ENCODE data around the gene VWCE.

VWCE gene

DNA sequence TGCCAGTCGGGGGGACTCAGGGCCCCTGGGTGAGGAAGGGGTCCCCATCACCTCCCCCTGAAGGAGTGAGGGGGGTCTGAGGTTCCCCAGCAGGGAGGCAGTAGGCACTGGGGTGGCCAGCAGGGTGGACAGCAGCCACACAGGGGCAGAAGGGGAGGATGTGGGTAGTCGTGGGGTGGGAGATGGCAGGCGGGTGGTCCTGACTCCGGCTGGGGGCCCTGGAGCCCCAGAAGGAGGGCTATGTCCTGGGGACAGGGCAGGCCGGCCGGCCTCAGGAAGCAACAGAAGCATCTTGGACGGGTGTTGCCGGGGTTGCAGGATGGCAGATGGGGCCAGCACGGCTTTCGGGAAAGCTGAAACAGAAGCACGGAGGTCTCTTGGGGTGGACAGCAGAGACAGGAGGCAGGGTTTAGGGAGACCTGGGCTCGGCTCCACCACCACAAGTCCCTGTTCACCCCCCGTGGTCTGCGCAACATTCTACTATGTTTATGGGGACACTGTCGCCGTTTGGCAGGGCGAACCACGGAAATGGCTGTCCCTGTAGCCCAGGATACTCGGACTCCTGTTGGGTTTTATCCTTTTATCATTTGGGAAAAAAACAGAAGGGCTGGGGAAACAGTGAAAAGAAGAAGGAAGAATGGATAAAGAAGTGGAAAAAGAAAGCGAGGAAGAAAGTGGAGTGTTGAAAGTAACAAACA, 14.1 kb downstream of the VWCE start:
- no peak for DNase-seq (ENCODE audit: low spot score)

GRCh38 chr11:61279934-61280659, 15.0 kb downstream of the VWCE start:
- no peak for DNase-seq (ENCODE audit: low spot score)

DNA sequence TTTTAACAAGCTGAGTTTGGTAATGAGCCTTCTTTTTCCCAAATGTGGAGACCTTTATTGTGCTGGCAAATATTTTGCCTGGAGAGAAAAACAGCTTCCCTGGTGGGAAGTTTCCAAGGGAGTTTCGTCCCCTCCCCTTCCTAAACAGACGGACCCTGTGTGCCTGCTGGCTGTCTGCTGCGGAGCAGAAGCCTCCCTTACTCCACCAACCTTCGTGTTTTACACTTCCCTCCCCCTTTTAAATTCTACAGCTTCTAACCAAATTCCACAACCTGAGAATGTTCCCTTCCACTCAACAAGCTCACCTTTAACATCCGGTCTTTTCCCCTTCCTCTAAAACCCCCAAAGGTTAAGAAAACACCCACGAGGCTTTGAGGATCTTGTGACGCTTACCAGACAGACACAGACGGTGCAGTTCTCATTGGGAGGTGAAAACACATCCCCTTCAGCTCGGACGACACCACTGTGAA, 17.1 kb downstream of the VWCE start:
- DNase-seq (ENCODE audit: low spot score) = no peak

DNA sequence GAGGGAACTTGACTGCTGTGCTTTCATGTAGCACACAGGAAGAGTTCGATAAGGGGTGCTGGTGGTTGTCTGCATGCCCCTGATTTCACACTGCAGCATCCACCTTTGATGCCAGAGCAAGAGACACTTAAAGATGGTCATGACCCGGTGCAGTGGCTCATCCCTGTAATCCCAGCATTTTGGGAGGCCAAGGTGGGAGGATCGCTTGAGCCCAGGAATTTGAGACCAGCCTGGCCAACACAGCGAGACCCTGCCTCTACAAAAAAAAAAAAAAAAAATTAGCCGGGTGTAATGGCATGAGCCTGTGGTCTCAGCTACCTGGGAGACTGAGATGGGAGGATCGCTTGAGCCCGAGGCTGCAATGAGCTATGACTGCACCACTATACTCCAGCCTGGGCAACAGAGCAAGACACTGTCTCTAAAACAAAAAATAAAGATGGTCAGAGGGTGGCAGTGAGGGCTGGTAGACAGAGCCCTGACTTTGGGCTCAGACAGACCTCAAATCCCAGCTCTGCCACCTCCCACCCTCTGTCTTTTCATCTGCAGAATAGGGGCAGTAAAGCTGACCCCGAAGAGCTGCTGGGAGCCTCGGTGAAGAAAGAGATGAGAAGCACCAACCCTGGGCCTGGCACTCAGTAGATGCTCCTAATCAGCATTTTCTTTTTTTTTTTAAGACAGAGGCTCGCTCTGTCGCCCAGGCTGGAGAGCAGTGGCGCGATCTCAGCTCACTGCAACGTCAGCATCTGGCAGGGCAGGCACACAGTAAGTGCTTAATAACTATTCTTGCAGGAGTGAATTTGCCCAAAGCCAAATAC, 17.7 kb downstream of the VWCE start:
- DNase-seq (ENCODE audit: low spot score) = no peak

DNA sequence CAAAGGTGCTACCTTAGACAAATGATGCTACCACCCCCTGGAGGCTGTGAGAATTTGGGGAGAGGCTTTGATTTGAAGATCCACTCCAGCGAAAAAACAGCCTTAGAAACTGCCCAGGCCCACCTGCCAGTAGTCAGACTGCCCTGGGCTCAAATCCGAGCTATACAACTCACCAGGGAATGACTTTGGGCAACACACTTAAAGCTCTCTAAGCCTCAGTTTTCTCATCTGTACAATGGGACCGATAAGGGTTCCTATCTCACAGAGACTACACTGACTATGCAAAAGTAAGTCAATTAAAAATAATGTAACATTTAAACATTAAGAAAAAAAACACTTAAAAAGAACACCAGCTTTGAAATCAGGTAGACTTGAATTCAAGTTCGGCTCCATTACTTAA, 19.9 kb downstream of the VWCE start:
- DNase-seq (ENCODE audit: low spot score) = no peak

GRCh38 chr11:61274084-61274483, 21.0 kb downstream of the VWCE start:
- DNase-seq (ENCODE audit: low spot score) = no peak

GRCh38 chr11:61273178-61274078, 21.7 kb downstream of the VWCE start:
- DNase-seq (ENCODE audit: low spot score) = no peak

DNA sequence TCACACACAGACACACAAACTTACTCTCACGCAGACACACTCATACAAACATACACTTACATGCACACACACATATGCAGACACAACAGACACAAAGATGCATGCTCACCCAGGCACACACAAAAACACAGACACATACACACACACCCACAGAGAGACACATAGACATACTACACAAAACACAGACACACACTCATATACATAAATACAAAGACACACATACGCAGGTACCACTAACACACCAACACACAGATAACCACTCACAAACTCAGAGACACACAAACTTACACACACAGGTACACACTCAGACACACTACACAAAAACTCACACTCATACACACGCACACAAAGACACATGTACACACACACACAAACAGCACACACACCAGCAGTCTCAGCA, 22.4 kb downstream of the VWCE start:
- DNase-seq (ENCODE audit: low spot score) = no peak

- no peak for DNase-seq (ENCODE audit: low spot score)
Measured at GRCh38 chr11:61270354-61271076, 24.6 kb downstream of the VWCE start.

DNA sequence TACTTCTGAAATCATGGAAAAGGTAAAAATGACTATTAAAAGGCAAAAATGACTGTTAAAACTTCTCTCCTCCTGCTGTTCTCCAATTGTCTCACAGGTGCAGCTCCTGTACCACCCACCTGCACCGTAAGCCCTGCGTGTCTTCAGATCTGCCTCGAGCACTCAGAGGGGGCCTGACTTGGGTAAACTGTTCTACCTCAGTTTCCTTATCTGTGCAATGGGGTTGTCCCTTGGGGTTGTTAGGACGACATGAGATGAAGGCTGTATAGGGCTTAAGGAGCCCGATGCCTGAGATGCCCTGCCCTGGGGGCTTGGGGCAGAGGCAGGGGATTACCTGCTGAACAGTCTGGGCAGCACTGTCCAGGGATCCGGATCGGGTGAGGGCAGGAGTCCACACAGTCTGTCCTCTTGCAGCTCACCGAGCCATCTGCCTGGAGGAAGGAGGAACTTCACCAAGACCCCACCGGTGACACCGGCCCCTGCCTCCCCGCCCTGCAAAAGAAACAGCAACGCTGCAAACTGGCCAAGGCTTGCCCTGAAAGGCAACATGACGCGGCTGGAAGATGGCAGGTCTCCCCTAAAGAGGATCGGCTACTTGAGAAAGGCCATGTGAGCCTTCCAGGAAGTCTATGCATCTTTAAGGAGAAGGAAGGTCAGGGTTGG, 26.4 kb downstream of the VWCE start:
- no peak for DNase-seq (ENCODE audit: low spot score)

GRCh38 chr11:61267437-61267841, 27.7 kb downstream of the VWCE start:
- no peak for DNase-seq (ENCODE audit: low spot score)

DNA sequence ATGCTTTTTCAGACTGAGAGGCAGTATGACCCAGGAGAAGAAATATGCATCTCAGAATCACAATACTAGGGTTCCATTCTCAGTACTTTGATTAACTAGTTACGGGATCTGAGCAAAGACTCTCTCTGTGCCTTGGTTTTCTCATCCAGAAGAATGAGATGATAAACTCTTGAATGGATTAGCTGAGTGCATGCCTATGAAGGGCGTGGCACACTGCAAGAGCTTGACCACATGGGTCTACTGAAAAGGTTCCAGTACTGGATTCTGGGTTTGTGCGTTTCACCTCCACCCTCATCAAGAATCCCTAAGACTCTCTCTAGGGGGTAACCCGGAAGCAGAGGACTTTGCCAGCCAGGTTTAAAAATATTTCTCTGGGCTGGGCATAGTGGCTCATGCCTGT, 28.5 kb downstream of the VWCE start:
- DNase-seq (ENCODE audit: low spot score) = no peak

DNA sequence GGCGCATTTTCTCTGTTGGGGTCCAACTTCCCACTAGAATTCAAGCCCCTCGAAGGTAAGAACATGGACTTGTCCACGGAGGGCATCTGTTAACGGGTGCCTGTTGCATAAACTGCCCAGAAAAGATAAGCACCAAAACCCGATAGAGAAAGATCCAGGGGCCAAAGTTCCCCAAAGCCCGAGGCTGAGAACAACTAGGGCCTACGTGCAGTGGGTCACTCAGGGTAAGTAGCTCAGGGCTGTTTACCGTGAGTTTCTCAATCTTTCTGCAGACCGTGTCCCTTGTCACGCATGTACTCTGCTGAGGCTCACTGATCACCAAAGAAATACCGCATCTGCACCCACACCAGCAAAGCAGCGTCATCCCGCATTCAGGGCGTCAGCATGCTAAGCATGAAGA, 29.8 kb downstream of the VWCE start:
- DNase-seq (ENCODE audit: low spot score) = no peak

DNA sequence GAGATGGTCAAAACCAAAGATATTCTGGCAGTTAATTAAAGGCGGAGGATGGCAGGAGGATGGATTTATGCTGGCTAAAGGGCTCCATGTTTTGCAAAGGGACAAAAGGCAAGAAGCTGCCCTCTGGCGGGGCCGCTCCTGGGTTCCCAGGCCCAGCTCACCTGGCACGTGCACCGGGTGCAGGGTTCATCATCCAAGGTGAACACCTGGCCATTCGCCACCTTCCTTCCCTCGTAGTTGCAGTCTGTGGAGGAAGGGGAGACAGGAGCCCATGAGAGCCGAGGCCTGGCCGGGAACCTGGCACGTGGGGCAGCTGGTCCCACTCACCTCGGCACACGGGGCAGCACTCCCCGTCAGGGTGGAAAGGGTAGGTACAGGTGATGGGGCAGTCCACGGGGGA, 30.3 kb downstream of the VWCE start:
- no peak for DNase-seq (ENCODE audit: low spot score)

DNA sequence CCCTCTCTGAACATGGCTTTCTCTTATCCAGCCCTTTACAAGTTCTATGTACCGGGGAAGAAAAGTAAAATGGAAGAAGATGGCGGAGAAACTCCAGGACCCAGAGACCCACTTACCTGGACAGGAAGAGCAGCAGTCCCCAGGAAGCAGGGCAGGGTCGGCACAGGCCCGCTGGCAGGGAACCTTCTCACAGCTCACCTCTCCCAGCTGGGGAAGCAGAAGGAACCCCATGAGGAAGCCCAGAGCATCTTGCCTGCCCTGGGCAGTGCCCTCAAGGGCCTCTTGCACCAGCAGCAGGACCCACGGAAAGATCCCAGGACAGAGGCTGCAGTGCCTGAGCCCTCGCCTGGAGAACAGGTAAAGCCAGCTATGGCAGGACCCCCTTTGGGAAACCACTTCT, 30.7 kb downstream of the VWCE start:
- no peak for DNase-seq (ENCODE audit: low spot score)

GRCh38 chr11:61259363-61259762, 35.8 kb downstream of the VWCE start:
- DNase-seq (ENCODE audit: low spot score) = no peak

DNA sequence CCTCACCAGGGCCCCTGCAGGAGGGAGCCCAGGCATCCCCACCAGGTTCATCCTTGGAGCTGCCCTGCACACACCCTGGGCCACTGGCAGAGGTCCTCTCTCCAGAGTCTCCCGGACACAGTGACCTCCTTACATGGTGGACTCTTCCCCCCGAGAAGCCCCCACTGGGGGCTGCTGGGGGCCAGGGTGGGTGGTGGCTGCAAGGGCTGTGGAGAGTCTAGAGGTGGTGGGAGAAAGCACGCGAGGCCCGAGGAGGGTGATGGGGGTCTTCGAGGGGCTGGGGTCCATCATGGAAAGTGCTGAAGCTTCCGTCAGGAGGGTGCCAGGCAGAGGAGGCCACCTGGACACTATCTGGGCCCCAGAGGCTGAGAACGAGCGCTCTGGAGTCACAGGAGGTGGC, 36.6 kb downstream of the VWCE start:
- DNase-seq (ENCODE audit: low spot score) = no peak

GRCh38 chr11:61256710-61257482, 38.2 kb downstream of the VWCE start:
- DNase-seq (ENCODE audit: low spot score) = no peak

GRCh38 chr11:61254403-61255025, 40.6 kb downstream of the VWCE start:
- peak; percentile 12 for DNase-seq (ENCODE audit: low spot score)
